Heart left ventricle (tissue), 13 donors: ENCODE measurements around the gene CACNB4.

Experiments
- POLR2A ChIP-seq, 2 donors: fragments of 450-650 bp; IDR thresholded peaks; one replicate each; pipeline ENCODE4 v1.6.1; 2017; ENCODE audit warnings: antibody characterized with exemption in 2 of 2, mild to moderate bottlenecking in 2 of 2, moderate library complexity in 2 of 2
- TF ChIP-seq, protein P1 (sequence below), 12 donors: fragments of 200-600 bp; sonication (generic) in 4 of 12; IDR thresholded peaks; one replicate each; pipeline versions ENCODE4 v1.5.0 to v1.8.0; 2018 to 2022; ENCODE audit warnings: antibody characterized with exemption in 12 of 12, mild to moderate bottlenecking in 5 of 12
- donor health status: ischemic (EF 13 %, LVEDD 7.1; RV severe dilation, severe dysfunction).
- donor health status: DM: no; HTN: yes; CAD: no.
- donor health status: DM: no; HTN: no; CAD: no.
- donor health status: ischemic (EF 25% LVEDD 6.9; RV normal size, moderate dysfunction).
- donor health status: ischemic (EF 25% LVEDD 5.7; RV mildly dilated, moderate dysfunction).
- donor health status: ischemic (EF 35%, LVEDD 5.7; RV mildly dilated, moderate dysfunction).
- donor health status: nonischemic (EF 11% LVEDD 7.7; RV severe dilation, severe dysfunction).
- donor health status: DM: yes; HTN: yes; CAD: no.
- donor health status: PGD.
- donor health status: ischemic (EF 29% LVEDD 5.4; RV normal size, mild dysfunction).
- donor health status: nonischemic (EF 23%, LVEDD 6.1; RV moderate dilation, normal function).

DNA sequence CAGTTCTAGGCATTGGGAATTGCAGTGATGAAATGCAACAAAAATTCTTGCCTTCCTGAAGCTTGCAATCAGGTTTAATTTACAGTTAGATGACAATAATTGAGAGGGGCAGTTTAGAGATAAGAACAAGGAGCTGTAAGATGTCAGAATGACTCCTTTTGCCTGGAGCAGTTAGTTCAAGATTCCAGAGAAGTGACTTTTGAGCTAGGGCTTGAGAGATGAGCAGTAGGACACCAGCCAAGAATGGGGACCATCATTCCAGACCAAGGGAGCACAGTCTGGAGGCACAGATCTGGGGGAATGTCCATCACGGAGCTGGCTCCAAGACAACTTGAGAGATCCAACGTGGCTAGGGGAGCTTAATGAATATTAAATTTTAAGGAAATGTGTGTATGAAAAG lies 26.8 kb downstream of the CACNB4 start:
- TF ChIP-seq, protein P1, sequence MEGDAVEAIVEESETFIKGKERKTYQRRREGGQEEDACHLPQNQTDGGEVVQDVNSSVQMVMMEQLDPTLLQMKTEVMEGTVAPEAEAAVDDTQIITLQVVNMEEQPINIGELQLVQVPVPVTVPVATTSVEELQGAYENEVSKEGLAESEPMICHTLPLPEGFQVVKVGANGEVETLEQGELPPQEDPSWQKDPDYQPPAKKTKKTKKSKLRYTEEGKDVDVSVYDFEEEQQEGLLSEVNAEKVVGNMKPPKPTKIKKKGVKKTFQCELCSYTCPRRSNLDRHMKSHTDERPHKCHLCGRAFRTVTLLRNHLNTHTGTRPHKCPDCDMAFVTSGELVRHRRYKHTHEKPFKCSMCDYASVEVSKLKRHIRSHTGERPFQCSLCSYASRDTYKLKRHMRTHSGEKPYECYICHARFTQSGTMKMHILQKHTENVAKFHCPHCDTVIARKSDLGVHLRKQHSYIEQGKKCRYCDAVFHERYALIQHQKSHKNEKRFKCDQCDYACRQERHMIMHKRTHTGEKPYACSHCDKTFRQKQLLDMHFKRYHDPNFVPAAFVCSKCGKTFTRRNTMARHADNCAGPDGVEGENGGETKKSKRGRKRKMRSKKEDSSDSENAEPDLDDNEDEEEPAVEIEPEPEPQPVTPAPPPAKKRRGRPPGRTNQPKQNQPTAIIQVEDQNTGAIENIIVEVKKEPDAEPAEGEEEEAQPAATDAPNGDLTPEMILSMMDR (IDR thresholded peaks at IDR 0.05) = no peak
- TF ChIP-seq POLR2A (IDR thresholded peaks at IDR 0.05) = no peak
